PFSK-1 (cell line): ENCODE data around the gene GCHFR.

Experiments
- FOXP2 ChIP-seq: optimal IDR thresholded peaks from 2 replicates; pipeline ENCODE3; 2011; ENCODE audit warnings: borderline replicate concordance, control low read depth, inconsistent platforms; ENCODE audit not compliant: insufficient read depth; ENCODE audit errors: extremely low read length, extremely low read depth
- TAF1 ChIP-seq: IDR thresholded peaks from 2 replicates; pipeline ENCODE4 v1.6.1; 2012; ENCODE audit warnings: low read length, control low read depth, borderline replicate concordance; ENCODE audit not compliant: insufficient read depth

DNA sequence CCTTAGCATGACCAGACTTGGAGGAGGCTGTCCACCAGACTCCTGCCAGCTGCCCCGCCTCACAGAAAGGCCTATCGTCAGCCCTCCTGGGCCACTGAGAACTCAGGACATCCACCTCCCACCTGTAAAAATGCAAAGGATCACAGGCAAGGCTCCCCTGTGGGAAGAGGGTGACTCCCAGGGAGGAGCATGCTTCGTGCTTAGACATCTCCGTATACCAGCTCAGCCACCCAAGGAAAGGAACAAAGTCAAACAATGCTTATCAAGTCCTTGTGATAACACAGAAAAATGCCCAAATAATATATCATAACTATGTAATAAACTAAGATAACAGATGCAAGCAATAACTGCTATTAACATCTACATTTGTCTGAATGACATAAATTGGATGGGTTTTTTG, 13.0 kb upstream of the GCHFR start:
- TF ChIP-seq FOXP2 (no peak), TAF1 (no peak)
